Sigmoid colon (tissue), 4 donors: Measurements from ENCODE around the gene TRIP12.

Experiments used
- EP300 ChIP-seq, 4 donors: sonication (generic); formaldehyde crosslinking; IDR thresholded peaks; one replicate each; pipeline ENCODE4 v1.6.1; 2017; ENCODE audit warnings: antibody characterized with exemption in 4 of 4
- POLR2A ChIP-seq, 2 donors: fragments of 450-650 bp; IDR thresholded peaks; one replicate each; pipeline ENCODE4 v1.6.1; 2016; ENCODE audit warnings: antibody characterized with exemption in 2 of 2, mild to moderate bottlenecking in 2 of 2, moderate library complexity in 2 of 2
- POLR2AphosphoS5 ChIP-seq, 4 donors: sonication (generic); formaldehyde crosslinking; IDR thresholded peaks; one replicate each; pipeline ENCODE4 v1.6.1; 2017; ENCODE audit warnings: antibody characterized with exemption in 4 of 4
- TF ChIP-seq, protein P1 (sequence below), 4 experiments: fragments of 450-650 bp in 3 of 4; fragments of 200-600 bp in 1 of 4; IDR thresholded peaks; one replicate each; pipeline ENCODE4 v1.5.1; 2016 to 2019; ENCODE audit warnings: antibody characterized with exemption in 4 of 4, mild to moderate bottlenecking in 3 of 4, moderate library complexity in 2 of 4

DNA sequence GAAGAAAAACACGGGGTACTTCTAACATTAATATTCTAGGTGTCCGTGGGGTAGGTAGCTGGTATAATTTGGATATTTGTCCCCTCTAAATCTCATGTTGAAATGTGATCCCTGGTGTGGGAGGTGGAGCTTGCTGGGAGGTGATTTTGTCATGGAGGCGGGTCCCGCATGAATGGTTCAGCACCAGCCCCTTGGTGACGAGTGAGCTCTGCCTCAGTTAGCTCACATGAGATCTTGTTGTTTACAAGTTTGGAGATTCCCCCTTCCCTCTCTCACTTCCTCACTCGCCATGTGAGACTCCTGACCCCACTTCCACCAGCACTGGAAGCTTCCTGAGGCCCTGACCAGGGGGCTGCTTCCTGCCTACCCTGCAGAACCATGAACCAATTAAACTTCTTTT, 172.0 kb downstream of the TRIP12 start:
- TF ChIP-seq, protein P1, sequence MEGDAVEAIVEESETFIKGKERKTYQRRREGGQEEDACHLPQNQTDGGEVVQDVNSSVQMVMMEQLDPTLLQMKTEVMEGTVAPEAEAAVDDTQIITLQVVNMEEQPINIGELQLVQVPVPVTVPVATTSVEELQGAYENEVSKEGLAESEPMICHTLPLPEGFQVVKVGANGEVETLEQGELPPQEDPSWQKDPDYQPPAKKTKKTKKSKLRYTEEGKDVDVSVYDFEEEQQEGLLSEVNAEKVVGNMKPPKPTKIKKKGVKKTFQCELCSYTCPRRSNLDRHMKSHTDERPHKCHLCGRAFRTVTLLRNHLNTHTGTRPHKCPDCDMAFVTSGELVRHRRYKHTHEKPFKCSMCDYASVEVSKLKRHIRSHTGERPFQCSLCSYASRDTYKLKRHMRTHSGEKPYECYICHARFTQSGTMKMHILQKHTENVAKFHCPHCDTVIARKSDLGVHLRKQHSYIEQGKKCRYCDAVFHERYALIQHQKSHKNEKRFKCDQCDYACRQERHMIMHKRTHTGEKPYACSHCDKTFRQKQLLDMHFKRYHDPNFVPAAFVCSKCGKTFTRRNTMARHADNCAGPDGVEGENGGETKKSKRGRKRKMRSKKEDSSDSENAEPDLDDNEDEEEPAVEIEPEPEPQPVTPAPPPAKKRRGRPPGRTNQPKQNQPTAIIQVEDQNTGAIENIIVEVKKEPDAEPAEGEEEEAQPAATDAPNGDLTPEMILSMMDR (IDR thresholded peaks at IDR 0.05): no peak
- TF ChIP-seq POLR2AphosphoS5 (IDR thresholded peaks at IDR 0.05) (no peak), POLR2A (IDR thresholded peaks at IDR 0.05) (no peak), EP300 (IDR thresholded peaks at IDR 0.05) (no peak)
